Stimulated activated memory B cell treated with anti-CD40 and anti-IgM and Interleukin-4, amounts not matched to agents 10 μg/mL and 1 μg/mL and 100 μg/mL, for 72 hours (primary cell): Measurements from ENCODE around the gene DOCK9.

ENCODE experiments used
- ATAC-seq: fragments of 150-1000 bp; cut with Tn5 transposase; 2 replicates; pipeline ENCODE4 v1.10.0; 2021
- H3K27ac Mint-ChIP-seq: one replicate; pipeline ENCODE4 v1.8.0; 2022; ENCODE audit warnings: mild to moderate bottlenecking, mixed read lengths
- H3K27me3 Mint-ChIP-seq: one replicate; pipeline ENCODE4 v1.8.0; 2022; ENCODE audit warnings: mixed read lengths
- H3K36me3 Mint-ChIP-seq: one replicate; pipeline ENCODE4 v1.8.0; 2022; ENCODE audit warnings: mixed read lengths
- H3K4me1 Mint-ChIP-seq: one replicate; pipeline ENCODE4 v1.8.0; 2022; ENCODE audit warnings: mixed read lengths
- H3K4me3 Mint-ChIP-seq: one replicate; pipeline ENCODE4 v1.8.0; 2022; ENCODE audit warnings: mild to moderate bottlenecking, moderate library complexity, mixed read lengths
- H3K9me3 Mint-ChIP-seq: one replicate; pipeline ENCODE4 v1.8.0; 2022; ENCODE audit warnings: mixed read lengths

DOCK9 gene

GRCh38 chr13:98801626-98802418 is 176.0 kb downstream of the DOCK9 start:
- Mint-ChIP-seq H3K27me3 (no peaks in the 10 kb centered on the region), H3K4me3 (no peak overlapping the region), H3K9me3 (no peaks in the 10 kb centered on the region), H3K4me1 (no peaks in the 10 kb centered on the region), H3K36me3 (peaks cover 62% of the 10 kb centered on the region), H3K27ac (no peak overlapping the region)
- no peak for ATAC-seq

- peaks cover 65% of the 10 kb centered on the region for H3K36me3 Mint-ChIP-seq
- no peak overlapping the region for H3K4me3 Mint-ChIP-seq
- no peaks in the 10 kb centered on the region for H3K27me3 Mint-ChIP-seq
- no peak overlapping the region for H3K27ac Mint-ChIP-seq
- ATAC-seq: no peak
- no peaks in the 10 kb centered on the region for H3K9me3 Mint-ChIP-seq
- H3K4me1 Mint-ChIP-seq: no peaks in the 10 kb centered on the region
These were observed 177.8 kb downstream of the DOCK9 start for GRCh38 chr13:98800078-98800477.

DNA sequence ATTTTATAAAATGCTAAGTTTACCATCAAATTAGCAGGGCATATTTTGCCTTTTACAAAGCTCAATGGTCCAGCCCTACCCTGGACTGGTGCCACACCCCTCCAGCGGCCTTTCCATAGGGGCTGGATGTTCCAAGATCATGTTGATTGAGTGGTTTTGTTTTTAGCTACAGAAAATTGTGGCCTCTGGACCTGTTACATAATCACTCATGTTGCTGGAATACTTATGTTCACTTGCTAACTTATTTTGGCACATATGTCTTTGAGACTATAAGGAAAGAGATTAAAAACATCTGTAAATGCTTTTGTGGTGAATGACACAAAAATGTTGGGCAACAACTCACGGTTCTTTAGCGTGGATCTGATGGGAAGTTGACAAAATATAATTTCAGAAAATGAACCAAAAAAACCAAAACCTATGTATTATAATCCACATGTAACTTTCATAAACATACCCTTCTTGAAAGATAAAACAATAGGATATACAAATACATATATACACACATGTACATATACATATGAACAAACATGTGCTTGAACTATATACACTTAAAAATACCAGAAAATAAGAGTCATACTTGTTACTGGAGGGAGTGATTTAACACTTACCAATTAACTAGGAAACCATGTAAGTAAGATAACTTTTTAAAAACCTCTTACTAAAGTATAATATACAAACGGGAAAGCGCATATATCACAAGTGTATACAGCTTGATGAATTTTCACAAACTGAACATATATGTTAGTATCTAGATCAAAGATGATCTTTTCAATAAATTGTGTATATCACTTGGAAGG is 178.8 kb downstream of the DOCK9 start:
- peaks cover 65% of the 10 kb centered on the region for H3K36me3 Mint-ChIP-seq
- no peaks in the 10 kb centered on the region for H3K4me1 Mint-ChIP-seq
- H3K9me3 Mint-ChIP-seq: no peaks in the 10 kb centered on the region
- no peak overlapping the region for H3K4me3 Mint-ChIP-seq
- H3K27me3 Mint-ChIP-seq: no peaks in the 10 kb centered on the region
- no peak for ATAC-seq
- H3K27ac Mint-ChIP-seq: no peak overlapping the region

GRCh38 chr13:98797456-98797855 is 180.4 kb downstream of the DOCK9 start:
- Mint-ChIP-seq H3K36me3 (peaks cover 72% of the 10 kb centered on the region), H3K27me3 (no peaks in the 10 kb centered on the region), H3K27ac (no peak overlapping the region), H3K9me3 (no peaks in the 10 kb centered on the region), H3K4me3 (no peak overlapping the region), H3K4me1 (no peaks in the 10 kb centered on the region)
- ATAC-seq: no peak

DNA sequence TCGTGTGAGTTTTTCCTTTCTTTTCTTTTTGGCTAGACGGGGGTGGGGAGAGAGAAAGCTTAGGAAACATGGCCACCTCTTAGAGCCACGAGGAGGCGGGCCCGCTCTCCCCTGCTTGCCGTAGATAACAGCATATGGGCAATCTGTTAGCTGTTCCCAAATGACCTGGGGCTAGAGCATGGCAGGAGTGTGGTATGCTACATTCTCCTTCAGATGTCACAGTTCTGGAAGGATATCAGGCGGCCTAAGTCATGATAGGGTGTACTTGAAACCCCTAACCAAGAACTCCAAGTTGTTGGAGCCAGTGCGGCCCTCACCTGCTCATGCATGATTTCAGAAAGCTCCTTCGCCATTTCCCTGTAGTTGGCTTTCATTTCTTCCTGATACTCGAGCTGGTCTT is 181.1 kb downstream of the DOCK9 start:
- no peak overlapping the region for H3K27ac Mint-ChIP-seq
- no peak overlapping the region for H3K4me3 Mint-ChIP-seq
- peaks cover 73% of the 10 kb centered on the region for H3K36me3 Mint-ChIP-seq
- ATAC-seq: no peak
- H3K27me3 Mint-ChIP-seq: no peaks in the 10 kb centered on the region
- no peaks in the 10 kb centered on the region for H3K9me3 Mint-ChIP-seq
- H3K4me1 Mint-ChIP-seq: no peaks in the 10 kb centered on the region

- no peaks in the 10 kb centered on the region for H3K4me1 Mint-ChIP-seq
- no peak for ATAC-seq
- H3K27ac Mint-ChIP-seq: no peak overlapping the region
- H3K9me3 Mint-ChIP-seq: no peaks in the 10 kb centered on the region
- no peaks in the 10 kb centered on the region for H3K27me3 Mint-ChIP-seq
- peaks cover 73% of the 10 kb centered on the region for H3K36me3 Mint-ChIP-seq
- H3K4me3 Mint-ChIP-seq: no peak overlapping the region
These were observed 181.7 kb downstream of the DOCK9 start for GRCh38 chr13:98796191-98796590.

DNA sequence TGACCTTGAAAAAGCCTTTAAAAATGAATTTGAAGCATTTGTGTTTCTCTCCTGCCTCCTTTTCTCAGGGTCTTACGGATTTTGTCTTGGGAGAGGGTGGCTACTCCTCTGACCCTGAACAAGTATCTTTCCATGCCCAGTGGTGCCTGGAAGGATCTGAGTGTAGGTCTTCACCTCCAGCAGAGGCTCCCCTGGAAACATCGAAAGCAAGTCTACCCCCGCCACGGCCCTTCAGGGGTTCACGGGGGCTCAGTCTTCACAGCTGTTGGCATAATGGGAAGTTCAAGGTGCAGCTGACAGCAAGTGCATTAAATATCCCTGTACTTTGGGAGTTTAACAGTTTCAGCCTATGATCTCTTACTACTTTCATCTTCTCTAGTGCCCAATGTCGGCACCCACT is 182.6 kb downstream of the DOCK9 start:
- Mint-ChIP-seq H3K4me3 (no peak overlapping the region), H3K9me3 (no peaks in the 10 kb centered on the region), H3K27me3 (no peaks in the 10 kb centered on the region), H3K36me3 (peaks cover 73% of the 10 kb centered on the region), H3K27ac (no peak overlapping the region), H3K4me1 (no peaks in the 10 kb centered on the region)
- no peak for ATAC-seq

DNA sequence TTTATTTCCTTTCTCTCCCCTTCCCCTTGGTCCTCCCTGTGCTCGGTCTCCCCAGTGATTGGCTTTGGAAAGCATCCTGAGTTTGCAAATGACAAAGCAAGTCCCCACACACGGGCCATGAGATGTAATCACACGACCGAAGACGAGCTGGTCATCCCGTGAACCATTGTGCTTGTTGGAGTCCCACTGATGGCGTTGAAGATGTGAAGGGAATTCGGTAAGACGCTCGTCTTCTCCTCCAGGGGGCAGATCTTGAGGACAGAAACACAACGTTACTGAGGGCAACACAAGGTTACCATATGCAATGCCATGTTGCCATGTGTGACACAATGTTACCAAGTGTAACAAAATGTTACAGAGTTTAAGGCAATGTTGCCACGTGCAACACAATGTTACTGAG is 183.4 kb downstream of the DOCK9 start:
- Mint-ChIP-seq H3K27me3 (no peaks in the 10 kb centered on the region), H3K4me3 (no peak overlapping the region), H3K9me3 (no peaks in the 10 kb centered on the region), H3K36me3 (peaks cover 66% of the 10 kb centered on the region), H3K27ac (no peak overlapping the region), H3K4me1 (no peaks in the 10 kb centered on the region)
- no peak for ATAC-seq

DNA sequence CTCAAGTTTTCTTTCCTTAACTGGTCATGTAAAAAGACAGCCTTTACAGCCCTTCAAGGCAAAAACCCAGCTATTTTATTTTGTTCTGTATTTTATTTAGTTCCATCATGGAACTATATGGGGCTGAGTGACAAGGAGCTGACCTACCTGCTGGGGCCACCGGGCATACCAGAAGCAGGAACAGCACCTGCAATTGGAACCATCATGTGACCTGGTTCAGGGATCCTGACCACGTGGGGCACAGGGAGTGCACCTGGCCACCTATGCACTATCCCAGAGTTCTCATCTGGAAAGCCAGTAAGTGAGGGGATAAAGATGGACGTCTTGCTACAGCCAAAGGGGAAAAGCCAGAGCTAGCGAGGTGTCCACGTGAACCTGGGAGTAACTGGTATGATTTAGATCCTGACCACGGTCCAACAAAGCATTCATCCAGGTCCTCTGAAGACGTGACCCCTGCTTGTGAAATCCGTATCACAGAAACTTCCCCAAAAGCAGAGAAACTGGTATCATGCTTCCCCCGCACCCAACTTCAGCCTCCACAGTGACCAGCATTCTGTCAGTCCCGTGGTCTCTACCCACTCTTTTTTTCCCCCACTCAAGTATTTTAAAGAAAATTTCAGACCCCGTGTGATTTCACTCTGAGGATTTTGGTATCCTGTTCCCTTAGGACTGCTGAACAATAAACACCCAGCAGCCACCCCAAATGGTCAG is 184.9 kb downstream of the DOCK9 start:
- Mint-ChIP-seq H3K9me3 (no peaks in the 10 kb centered on the region), H3K27me3 (peaks cover 9% of the 10 kb centered on the region), H3K27ac (no peak overlapping the region), H3K36me3 (peaks cover 56% of the 10 kb centered on the region), H3K4me1 (peaks cover 7% of the 10 kb centered on the region), H3K4me3 (no peak overlapping the region)
- ATAC-seq: no peak

DNA sequence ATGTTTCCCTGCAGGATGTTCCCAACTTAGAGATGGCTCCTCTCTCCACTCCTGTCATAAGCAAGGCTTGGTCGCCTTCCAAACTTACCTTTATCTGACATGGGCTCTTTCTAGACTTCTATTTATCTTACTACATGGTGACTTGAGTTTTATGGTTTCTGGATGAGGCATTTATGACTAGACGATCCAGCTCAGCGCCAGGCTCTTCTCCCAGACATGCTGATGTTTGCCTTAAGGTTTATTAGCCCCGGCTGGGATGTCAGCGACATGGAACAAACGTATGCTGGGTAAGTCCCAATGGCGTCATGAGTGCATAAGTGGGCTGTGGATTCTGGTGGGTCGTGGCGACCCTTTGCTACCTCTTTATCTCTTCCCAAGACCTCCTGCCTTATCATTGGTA is 185.5 kb downstream of the DOCK9 start:
- H3K9me3 Mint-ChIP-seq: no peaks in the 10 kb centered on the region
- H3K4me1 Mint-ChIP-seq: peaks cover 7% of the 10 kb centered on the region
- no peak overlapping the region for H3K4me3 Mint-ChIP-seq
- peaks cover 15% of the 10 kb centered on the region for H3K27me3 Mint-ChIP-seq
- H3K27ac Mint-ChIP-seq: no peak overlapping the region
- peaks cover 50% of the 10 kb centered on the region for H3K36me3 Mint-ChIP-seq
- no peak for ATAC-seq

GRCh38 chr13:98791611-98792010 is 186.3 kb downstream of the DOCK9 start:
- H3K9me3 Mint-ChIP-seq: no peaks in the 10 kb centered on the region
- no peak for ATAC-seq
- H3K27me3 Mint-ChIP-seq: peaks cover 17% of the 10 kb centered on the region
- peaks cover 7% of the 10 kb centered on the region for H3K4me1 Mint-ChIP-seq
- H3K4me3 Mint-ChIP-seq: no peak overlapping the region
- H3K27ac Mint-ChIP-seq: no peak overlapping the region
- peaks cover 43% of the 10 kb centered on the region for H3K36me3 Mint-ChIP-seq

DNA sequence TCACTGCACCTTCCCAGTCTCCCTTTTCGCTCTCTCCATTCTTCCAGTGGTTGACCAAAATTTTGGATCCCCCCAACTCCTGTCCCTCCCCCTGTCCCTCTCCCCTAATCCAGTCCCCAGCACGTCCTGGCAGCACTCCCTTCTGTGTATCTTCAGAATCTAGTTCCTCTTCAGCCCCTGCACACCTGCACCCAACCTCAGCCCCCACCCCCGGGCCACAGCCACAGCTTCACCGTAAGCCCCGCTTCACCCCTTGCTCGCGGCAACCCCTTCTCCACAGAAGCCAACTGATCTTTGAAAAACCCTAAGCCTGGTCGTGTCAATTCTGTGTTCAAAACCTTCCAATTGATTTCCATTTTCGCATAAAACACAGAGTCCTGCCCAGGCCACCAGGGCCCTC is 189.9 kb downstream of the DOCK9 start:
- Mint-ChIP-seq H3K4me1 (peaks cover 7% of the 10 kb centered on the region), H3K4me3 (no peak overlapping the region), H3K27me3 (peaks cover 18% of the 10 kb centered on the region), H3K9me3 (no peaks in the 10 kb centered on the region), H3K27ac (no peak overlapping the region), H3K36me3 (peaks cover 14% of the 10 kb centered on the region)
- ATAC-seq: no peak

DNA sequence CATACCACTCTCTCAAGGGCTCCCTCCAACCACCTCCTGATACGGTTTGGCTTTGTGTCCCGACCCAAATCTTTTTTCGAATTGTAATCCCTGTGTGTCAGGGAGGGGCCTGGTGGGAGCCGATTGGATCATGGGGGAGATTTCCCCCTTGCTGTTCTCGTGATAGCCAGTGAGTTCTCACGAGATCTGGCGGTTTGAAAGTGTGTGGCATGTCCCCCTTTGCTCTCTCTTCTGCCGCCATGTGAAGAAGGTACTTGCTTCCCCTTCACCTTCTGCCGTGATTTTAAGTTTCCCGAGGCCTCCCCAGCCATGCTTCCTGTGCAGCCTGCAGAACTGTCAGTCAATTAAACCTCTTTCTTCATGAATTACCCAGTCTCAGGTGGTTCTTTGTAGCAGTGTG is 190.7 kb downstream of the DOCK9 start:
- Mint-ChIP-seq H3K4me3 (no peak overlapping the region), H3K9me3 (no peaks in the 10 kb centered on the region), H3K4me1 (peaks cover 7% of the 10 kb centered on the region), H3K36me3 (peaks cover 6% of the 10 kb centered on the region), H3K27ac (no peak overlapping the region), H3K27me3 (peaks cover 26% of the 10 kb centered on the region)
- no peak for ATAC-seq

DNA sequence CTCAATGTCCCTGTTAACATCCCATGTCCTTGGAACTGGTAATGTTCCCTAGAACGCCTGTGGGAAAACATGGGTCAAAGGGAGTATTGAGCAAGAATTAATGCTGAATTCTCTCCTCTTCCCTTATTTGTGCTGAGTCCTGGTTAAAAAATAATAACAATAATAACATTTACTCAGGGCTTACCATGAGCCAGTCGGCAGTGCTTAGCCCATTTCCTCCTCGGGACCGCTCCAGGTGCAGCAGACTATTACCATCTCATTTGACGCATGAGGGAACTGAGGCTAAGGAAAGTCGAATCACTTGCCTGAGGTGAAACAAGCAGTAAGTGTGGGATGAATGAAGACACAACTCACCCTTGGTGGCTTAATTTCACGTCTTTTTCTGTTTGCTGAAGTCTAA is 191.8 kb downstream of the DOCK9 start:
- H3K9me3 Mint-ChIP-seq: no peaks in the 10 kb centered on the region
- peaks cover 37% of the 10 kb centered on the region for H3K27me3 Mint-ChIP-seq
- no peaks in the 10 kb centered on the region for H3K36me3 Mint-ChIP-seq
- no peak overlapping the region for H3K27ac Mint-ChIP-seq
- ATAC-seq: no peak
- H3K4me1 Mint-ChIP-seq: peaks cover 7% of the 10 kb centered on the region
- H3K4me3 Mint-ChIP-seq: no peak overlapping the region

- no peaks in the 10 kb centered on the region for H3K36me3 Mint-ChIP-seq
- H3K4me1 Mint-ChIP-seq: peaks cover 7% of the 10 kb centered on the region
- H3K4me3 Mint-ChIP-seq: no peak overlapping the region
- H3K27me3 Mint-ChIP-seq: peaks cover 44% of the 10 kb centered on the region
- no peaks in the 10 kb centered on the region for H3K9me3 Mint-ChIP-seq
- no peak overlapping the region for H3K27ac Mint-ChIP-seq
- ATAC-seq: no peak
These were observed 192.5 kb downstream of the DOCK9 start for GRCh38 chr13:98785405-98785804.
